ENCODE data around the gene RHBG.

The RHBG gene

GRCh38 chr1:156422602-156423091 lies 53.6 kb downstream of the RHBG start:
- H3K36me3 ChIP-seq (ENCODE audit: control insufficient read depth, insufficient read depth, low read length) = no peaks in the 10 kb centered on the region; the same call in 1 of the 2 replicates
- no peak overlapping the region for H3K4me3 ChIP-seq (replicated peaks; ENCODE audit: low read depth, low read length)
- no peaks in the 10 kb centered on the region; the same call in 1 of the 2 replicates for H3K27me3 ChIP-seq (replicated peaks; ENCODE audit: control insufficient read depth, insufficient read depth, low read length)
- DNase-seq (ENCODE audit: extremely low read depth, insufficient read length) = no peak
- TF ChIP-seq, protein P1, sequence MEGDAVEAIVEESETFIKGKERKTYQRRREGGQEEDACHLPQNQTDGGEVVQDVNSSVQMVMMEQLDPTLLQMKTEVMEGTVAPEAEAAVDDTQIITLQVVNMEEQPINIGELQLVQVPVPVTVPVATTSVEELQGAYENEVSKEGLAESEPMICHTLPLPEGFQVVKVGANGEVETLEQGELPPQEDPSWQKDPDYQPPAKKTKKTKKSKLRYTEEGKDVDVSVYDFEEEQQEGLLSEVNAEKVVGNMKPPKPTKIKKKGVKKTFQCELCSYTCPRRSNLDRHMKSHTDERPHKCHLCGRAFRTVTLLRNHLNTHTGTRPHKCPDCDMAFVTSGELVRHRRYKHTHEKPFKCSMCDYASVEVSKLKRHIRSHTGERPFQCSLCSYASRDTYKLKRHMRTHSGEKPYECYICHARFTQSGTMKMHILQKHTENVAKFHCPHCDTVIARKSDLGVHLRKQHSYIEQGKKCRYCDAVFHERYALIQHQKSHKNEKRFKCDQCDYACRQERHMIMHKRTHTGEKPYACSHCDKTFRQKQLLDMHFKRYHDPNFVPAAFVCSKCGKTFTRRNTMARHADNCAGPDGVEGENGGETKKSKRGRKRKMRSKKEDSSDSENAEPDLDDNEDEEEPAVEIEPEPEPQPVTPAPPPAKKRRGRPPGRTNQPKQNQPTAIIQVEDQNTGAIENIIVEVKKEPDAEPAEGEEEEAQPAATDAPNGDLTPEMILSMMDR (IDR thresholded peaks at IDR 0.05; ENCODE audit: insufficient read depth, low read length, poor library complexity, severe bottlenecking) = no peak

DNA sequence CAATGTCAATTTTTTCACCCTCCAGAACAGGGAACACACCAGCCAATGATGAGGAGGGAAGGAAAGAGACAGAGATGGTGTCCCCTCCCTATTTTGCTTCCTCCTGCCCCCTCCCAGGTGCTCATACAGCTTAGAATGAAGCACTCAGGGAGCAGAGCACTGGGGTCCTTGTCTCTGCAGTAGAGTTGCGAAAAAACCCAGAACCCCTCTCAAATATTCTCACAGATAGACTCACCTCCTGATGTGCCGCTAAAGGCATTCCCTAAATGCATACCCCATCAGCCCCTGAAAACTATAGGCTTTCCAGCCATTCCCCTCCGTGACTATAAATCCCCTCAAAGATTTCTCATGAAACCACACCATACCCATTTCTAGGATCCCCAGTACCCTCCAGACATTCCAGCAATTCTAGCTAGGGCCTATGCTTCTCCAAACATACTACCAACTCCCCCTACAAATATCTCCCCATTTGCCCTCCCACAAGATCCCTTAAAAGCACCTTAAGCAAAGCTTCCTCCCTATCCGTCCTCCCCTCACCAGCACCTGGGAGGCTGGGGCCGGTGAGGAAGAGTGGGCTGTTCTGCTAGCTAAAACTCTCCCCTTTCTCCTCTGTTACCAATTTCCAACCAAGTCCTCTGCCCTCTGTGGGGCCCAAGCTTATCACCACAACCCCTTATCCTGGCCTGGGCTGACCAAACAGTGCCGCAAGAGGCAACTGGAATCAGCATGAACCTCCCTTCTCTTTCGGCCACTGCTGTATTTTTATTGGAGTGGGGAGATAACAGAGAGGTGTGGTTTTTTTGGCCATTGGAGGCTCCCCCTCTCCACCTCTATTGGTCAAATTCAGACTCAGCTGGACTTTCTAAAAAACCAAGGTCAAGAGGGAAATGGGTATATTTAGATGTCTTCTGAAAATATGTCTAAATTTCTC lies 54.7 kb downstream of the RHBG start:
- H3K27me3 ChIP-seq (replicated peaks; ENCODE audit: control insufficient read depth, insufficient read depth, low read length) = no peaks in the 10 kb centered on the region; the same call in none of the 2 replicates
- H3K36me3 ChIP-seq (ENCODE audit: control insufficient read depth, insufficient read depth, low read length) = no peaks in the 10 kb centered on the region
- TF ChIP-seq, protein P1 (IDR thresholded peaks at IDR 0.05; ENCODE audit: insufficient read depth, low read length, poor library complexity, severe bottlenecking) = no peak

DNA sequence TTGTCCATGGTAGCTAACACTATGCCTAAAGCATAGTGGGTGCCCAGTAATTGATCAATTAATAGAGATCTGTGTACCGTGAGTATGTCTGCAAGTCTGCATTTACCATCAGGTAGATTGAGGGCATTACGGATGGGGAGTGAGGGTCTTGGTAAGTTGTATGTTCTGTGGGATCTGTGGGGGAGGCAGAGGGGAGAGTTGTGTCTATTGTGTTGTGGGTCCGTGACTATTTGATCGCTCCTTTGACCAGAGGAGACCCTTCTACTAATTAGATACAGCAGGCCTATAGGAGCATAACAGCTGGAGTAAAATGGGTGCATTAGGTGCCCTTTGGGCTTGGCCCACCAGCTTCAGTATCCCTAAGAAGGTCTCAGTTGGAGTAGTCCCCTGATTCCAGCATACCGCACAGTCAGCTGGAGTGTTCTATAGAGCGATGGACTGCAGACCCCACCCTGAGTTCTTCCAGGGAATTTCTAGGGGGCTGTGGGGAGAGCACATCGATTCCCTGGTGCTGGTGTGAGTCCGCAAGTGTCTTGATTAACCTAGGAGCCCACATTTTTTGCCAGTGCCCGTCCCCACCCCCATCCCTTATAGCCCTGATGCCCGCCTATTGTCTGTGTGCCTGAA lies 55.9 kb downstream of the RHBG start:
- peaks cover 5% of the 10 kb centered on the region for H3K27me3 ChIP-seq (replicated peaks; ENCODE audit: control insufficient read depth, insufficient read depth, low read length)
- no peaks in the 10 kb centered on the region for H3K36me3 ChIP-seq (ENCODE audit: control insufficient read depth, insufficient read depth, low read length)
- no peak for DNase-seq (ENCODE audit: extremely low read depth, insufficient read length)
- no peak overlapping the region for H3K4me3 ChIP-seq (replicated peaks; ENCODE audit: low read depth, low read length)
- TF ChIP-seq, protein P1 (IDR thresholded peaks at IDR 0.05; ENCODE audit: insufficient read depth, low read length, poor library complexity, severe bottlenecking) = no peak

More for the DNA sequence above, 54.7 kb downstream of the RHBG start:
- no peak overlapping the region for H3K4me3 ChIP-seq (replicated peaks; ENCODE audit: low read depth, low read length)
- no peak for DNase-seq (ENCODE audit: extremely low read depth, insufficient read length)

DNA sequence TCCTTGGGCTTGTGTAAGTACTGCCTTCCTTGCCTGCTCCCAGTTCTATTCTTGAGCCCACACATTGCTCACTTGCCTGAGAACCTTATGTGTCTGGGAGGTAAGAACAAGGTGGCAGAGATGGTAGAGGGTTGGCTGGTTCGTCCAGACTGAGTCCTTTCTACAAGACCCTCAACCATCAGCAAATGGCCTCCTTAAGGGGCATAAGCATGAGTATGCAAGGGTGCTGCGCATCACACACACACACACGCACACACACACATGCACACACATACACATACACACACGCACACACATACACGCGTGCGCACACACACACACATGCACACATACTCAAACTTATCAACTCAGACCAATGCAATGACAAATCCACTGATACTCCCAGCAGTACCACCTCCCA lies 56.9 kb downstream of the RHBG start:
- DNase-seq (ENCODE audit: extremely low read depth, insufficient read length) = no peak
- peaks cover 7% of the 10 kb centered on the region for H3K27me3 ChIP-seq (replicated peaks; ENCODE audit: control insufficient read depth, insufficient read depth, low read length)
- H3K4me3 ChIP-seq (replicated peaks; ENCODE audit: low read depth, low read length) = no peak overlapping the region
- TF ChIP-seq, protein P1 (IDR thresholded peaks at IDR 0.05; ENCODE audit: insufficient read depth, low read length, poor library complexity, severe bottlenecking) = no peak
- H3K36me3 ChIP-seq (ENCODE audit: control insufficient read depth, insufficient read depth, low read length) = no peaks in the 10 kb centered on the region

GRCh38 chr1:156427957-156428356 lies 58.9 kb downstream of the RHBG start:
- DNase-seq (ENCODE audit: extremely low read depth, insufficient read length) = no peak
- Histone ChIP-seq H3K27me3 (replicated peaks; ENCODE audit: control insufficient read depth, insufficient read depth, low read length) (peaks cover 7% of the 10 kb centered on the region), H3K4me3 (replicated peaks; ENCODE audit: low read depth, low read length) (no peak overlapping the region), H3K36me3 (ENCODE audit: control insufficient read depth, insufficient read depth, low read length) (no peaks in the 10 kb centered on the region)
- TF ChIP-seq, protein P1 (IDR thresholded peaks at IDR 0.05; ENCODE audit: insufficient read depth, low read length, poor library complexity, severe bottlenecking) = no peak

All from GM06990 (cell line).